Glomerular visceral epithelial cell (primary cell): ENCODE results near the gene ZNF740.
A peak's percentile ranks its signal among the peaks of the same experiment; 100 is the strongest.
"Not testable (repeated sequence)": the region's sequence is repeated elsewhere in the genome, so short reads cannot be mapped to it uniquely, and the experiment has no call there.

ENCODE experiments used
- DNase-seq: peaks from one replicate; pipeline ENCODE4 v3.0.0-alpha.2; 2016; ENCODE audit errors: extremely low spot score

Gene ZNF740

GRCh38 chr12:53173085-53173715, 7.3 kb upstream of the ZNF740 start:
- DNase-seq: no peak

- DNase-seq: peak; percentile 39
These were observed 5.5 kb upstream of the ZNF740 start for GRCh38 chr12:53174881-53175491.

GRCh38 chr12:53176750-53177149, 3.8 kb upstream of the ZNF740 start:
- DNase-seq: no peak

GRCh38 chr12:53177447-53177846, 3.1 kb upstream of the ZNF740 start:
- not testable (repeated sequence) for DNase-seq

GRCh38 chr12:53178803-53179202, 1.7 kb upstream of the ZNF740 start:
- not testable (repeated sequence) for DNase-seq

GRCh38 chr12:53179687-53180219, 769 bp upstream of the ZNF740 start:
- no peak for DNase-seq

- DNase-seq: peak; percentile 78
These were observed 566 bp downstream of the ZNF740 start for GRCh38 chr12:53180931-53181645.

GRCh38 chr12:53181935-53182334, 1.4 kb downstream of the ZNF740 start:
- DNase-seq: no peak

GRCh38 chr12:53182903-53183302, 2.4 kb downstream of the ZNF740 start:
- DNase-seq: no peak

GRCh38 chr12:53184828-53185227, 4.3 kb downstream of the ZNF740 start:
- DNase-seq: no peak

GRCh38 chr12:53185582-53186153, 5.1 kb downstream of the ZNF740 start:
- DNase-seq: no peak

- no peak for DNase-seq
These were observed 6.2 kb downstream of the ZNF740 start for GRCh38 chr12:53186745-53187144.

- no peak for DNase-seq
These were observed 6.8 kb downstream of the ZNF740 start for GRCh38 chr12:53187145-53187899.

GRCh38 chr12:53190108-53190729, 9.7 kb downstream of the ZNF740 start:
- DNase-seq: peak; percentile 38

- no peak for DNase-seq
These were observed 10.8 kb downstream of the ZNF740 start for GRCh38 chr12:53191096-53191884.

- no peak for DNase-seq
These were observed 11.5 kb downstream of the ZNF740 start for GRCh38 chr12:53191885-53192530.

GRCh38 chr12:53192531-53193021, 12.1 kb downstream of the ZNF740 start:
- no peak for DNase-seq

- DNase-seq: no peak
These were observed 12.5 kb downstream of the ZNF740 start for GRCh38 chr12:53193040-53193439.

GRCh38 chr12:53193985-53194716, 13.6 kb downstream of the ZNF740 start:
- no peak for DNase-seq
